ENCODE data around the gene SPTB.

GRCh38 chr14:64769096-64770020 is 110.3 kb downstream of the SPTB start:
- TF ChIP-seq JUND (IDR thresholded peaks at IDR 0.05; ENCODE audit: low read depth, low read length): no peak
- TF ChIP-seq USF2 (IDR thresholded peaks at IDR 0.05; ENCODE audit: borderline replicate concordance, low read depth, low read length): no peak
- no peak for TF ChIP-seq CTCF (IDR thresholded peaks at IDR 0.05 in 2 of 3, conservative IDR thresholded peaks at IDR 0.05 in 1 of 3; ENCODE audit: control insufficient read depth in 2 of 3, extremely low read depth in 1 of 3, insufficient read depth in 1 of 3, low read depth in 3 of 3, low read length in 3 of 3)
- TF ChIP-seq FOXM1 (IDR thresholded peaks at IDR 0.05; ENCODE audit: low read depth, low read length): no peak
- TF ChIP-seq YY1 (IDR thresholded peaks at IDR 0.05; ENCODE audit: low read depth, low read length): no peak
- no peak for TF ChIP-seq ZNF274 (IDR thresholded peaks at IDR 0.05; ENCODE audit: insufficient read depth, insufficient read length)
- TF ChIP-seq NFIC (IDR thresholded peaks at IDR 0.05; ENCODE audit: low read depth, low read length): no peak
- no peak for TF ChIP-seq TCF3 (IDR thresholded peaks at IDR 0.05; ENCODE audit: borderline replicate concordance, insufficient read depth, low read depth, low read length)
- TF ChIP-seq CHD1 (IDR thresholded peaks at IDR 0.05; ENCODE audit: low read depth, low read length): no peak
- TF ChIP-seq NR2F1 (conservative IDR thresholded peaks at IDR 0.05): no peak
- no peak for TF ChIP-seq EZH2 (IDR thresholded peaks at IDR 0.05; ENCODE audit: borderline replicate concordance, control insufficient read depth, low read depth, low read length)
- TF ChIP-seq POLR2A (IDR thresholded peaks at IDR 0.05; ENCODE audit: low read depth, low read length): no peak
